Large intestine (tissue), 3 donors: ENCODE data around the gene CEP131. TPM values are rescaled to one million over a fixed set of nuclear protein-coding genes. Genes with fewer than 3 reads are reported as not detected.

Experiments used
- DNase-seq, 2 donors: peaks; one replicate each; pipeline versions ENCODE4 v3.0.0 to v3.0.0-alpha.2; 2013
- H3K27ac ChIP-seq: one replicate; pipeline ENCODE4 v1.5.1; 2013; ENCODE audit warnings: low read length
- H3K27me3 ChIP-seq: 2 replicates; pipeline ENCODE4 v1.6.1; 2013; ENCODE audit warnings: low read length; ENCODE audit not compliant: control insufficient read depth, insufficient read depth
- H3K36me3 ChIP-seq: 2 replicates; pipeline ENCODE4 v1.6.1; 2013; ENCODE audit warnings: low read length; ENCODE audit not compliant: control insufficient read depth, insufficient read depth
- H3K4me1 ChIP-seq: one replicate; pipeline ENCODE4 v1.6.1; 2013; ENCODE audit warnings: low read length; ENCODE audit not compliant: control insufficient read depth, insufficient read depth
- H3K4me3 ChIP-seq: one replicate; pipeline ENCODE4 v1.5.1; 2013; ENCODE audit warnings: low read length
- H3K9me3 ChIP-seq: one replicate; pipeline ENCODE4 v1.6.1; 2013; ENCODE audit warnings: mild to moderate bottlenecking, low read depth, low read length, moderate library complexity; ENCODE audit not compliant: control insufficient read depth
- WGBS: methylation state at CpG from one replicate; pipeline ENCODE4 v1.1.5; 2013; ENCODE audit warnings: low lambda C conversion rate; ENCODE audit not compliant: insufficient coverage; 5-methylcytosine and 5-hydroxymethylcytosine counted together
- polyA plus RNA-seq: library from polyadenylated mRNA; unstranded; fragments of 120-200 nt; gene quantifications from one replicate; pipeline ENCODE4 v1.2.1, GENCODE V29; 2013

CEP131 gene
- polyA plus RNA-seq, 1 donor = 9.0 TPM

- Histone ChIP-seq H3K4me1 (peaks cover 6% of the 10 kb centered on the region), H3K27me3 (no peaks in the 10 kb centered on the region), H3K27ac (no peak overlapping the region), H3K36me3 (peaks cover 89% of the 10 kb centered on the region), H3K9me3 (no peaks in the 10 kb centered on the region), H3K4me3 (no peak overlapping the region)
- no peak for DNase-seq
- no CpG with 5 or more reads among the region's 19 CpGs for WGBS
Observed at GRCh38 chr17:81260641-81261040, 37.9 kb upstream of the CEP131 start.

- Histone ChIP-seq H3K27ac (no peak overlapping the region), H3K9me3 (no peaks in the 10 kb centered on the region), H3K4me3 (no peak overlapping the region), H3K27me3 (no peaks in the 10 kb centered on the region), H3K36me3 (peaks cover 85% of the 10 kb centered on the region), H3K4me1 (peaks cover 11% of the 10 kb centered on the region)
- DNase-seq = no peak
- no CpG with 5 or more reads among the region's 17 CpGs for WGBS
Observed at GRCh38 chr17:81260171-81260570, 37.4 kb upstream of the CEP131 start.

- Histone ChIP-seq H3K27ac (no peak overlapping the region), H3K27me3 (no peaks in the 10 kb centered on the region), H3K4me1 (peaks cover 20% of the 10 kb centered on the region), H3K36me3 (peaks cover 76% of the 10 kb centered on the region), H3K4me3 (no peak overlapping the region), H3K9me3 (no peaks in the 10 kb centered on the region)
- WGBS = no CpG with 5 or more reads among the region's 23 CpGs
- DNase-seq = no peak
Observed at GRCh38 chr17:81259058-81259605, 36.4 kb upstream of the CEP131 start.

GRCh38 chr17:81258292-81258691 lies 35.5 kb upstream of the CEP131 start:
- no peak overlapping the region for H3K27ac ChIP-seq
- H3K36me3 ChIP-seq = peaks cover 68% of the 10 kb centered on the region
- no peak overlapping the region for H3K4me3 ChIP-seq
- no CpG with 5 or more reads among the region's 20 CpGs for WGBS
- no peaks in the 10 kb centered on the region for H3K9me3 ChIP-seq
- H3K27me3 ChIP-seq = no peaks in the 10 kb centered on the region
- H3K4me1 ChIP-seq = peaks cover 22% of the 10 kb centered on the region
- no peak for DNase-seq

GRCh38 chr17:81257533-81257932 lies 34.8 kb upstream of the CEP131 start:
- no peaks in the 10 kb centered on the region for H3K9me3 ChIP-seq
- peaks cover 62% of the 10 kb centered on the region for H3K36me3 ChIP-seq
- whole genome bisulfite sequencing = no CpG with 5 or more reads among the region's 19 CpGs
- H3K4me3 ChIP-seq = no peak overlapping the region
- no peak overlapping the region for H3K27ac ChIP-seq
- no peak for DNase-seq
- no peaks in the 10 kb centered on the region for H3K27me3 ChIP-seq
- peaks cover 30% of the 10 kb centered on the region for H3K4me1 ChIP-seq

- H3K27ac ChIP-seq = no peak overlapping the region
- no peak for DNase-seq
- H3K36me3 ChIP-seq = peaks cover 61% of the 10 kb centered on the region
- no CpG with 5 or more reads among the region's 12 CpGs for WGBS
- H3K27me3 ChIP-seq = no peaks in the 10 kb centered on the region
- H3K9me3 ChIP-seq = no peaks in the 10 kb centered on the region
- no peak overlapping the region for H3K4me3 ChIP-seq
- H3K4me1 ChIP-seq = peaks cover 39% of the 10 kb centered on the region
Observed at GRCh38 chr17:81256616-81257015, 33.9 kb upstream of the CEP131 start.

- Histone ChIP-seq H3K36me3 (peaks cover 58% of the 10 kb centered on the region), H3K4me1 (peaks cover 54% of the 10 kb centered on the region), H3K27me3 (no peaks in the 10 kb centered on the region), H3K9me3 (peaks cover 2% of the 10 kb centered on the region), H3K27ac (peak overlapping the region; percentile 60), H3K4me3 (peak overlapping the region; percentile 19)
- WGBS = no CpG with 5 or more reads among the region's 35 CpGs
- DNase-seq = peak; percentile 80 to 87
Observed at GRCh38 chr17:81254955-81255717, 32.4 kb upstream of the CEP131 start.

- peaks cover 54% of the 10 kb centered on the region for H3K4me1 ChIP-seq
- H3K36me3 ChIP-seq = peaks cover 55% of the 10 kb centered on the region
- H3K27ac ChIP-seq = no peak overlapping the region
- no peak overlapping the region for H3K4me3 ChIP-seq
- H3K27me3 ChIP-seq = no peaks in the 10 kb centered on the region
- H3K9me3 ChIP-seq = peaks cover 11% of the 10 kb centered on the region
- 83% methylated on average over 5 of the region's 19 CpGs for whole genome bisulfite sequencing
- DNase-seq = no peak
Observed at GRCh38 chr17:81253358-81254131, 30.8 kb upstream of the CEP131 start.

GRCh38 chr17:81252987-81253329 lies 30.2 kb upstream of the CEP131 start:
- peaks cover 54% of the 10 kb centered on the region for H3K4me1 ChIP-seq
- H3K9me3 ChIP-seq = peaks cover 11% of the 10 kb centered on the region
- H3K27me3 ChIP-seq = no peaks in the 10 kb centered on the region
- no CpG with 5 or more reads among the region's 15 CpGs for WGBS
- H3K36me3 ChIP-seq = peaks cover 51% of the 10 kb centered on the region
- H3K4me3 ChIP-seq = no peak overlapping the region
- peak overlapping the region; percentile 53 for H3K27ac ChIP-seq
- DNase-seq = no peak

- Histone ChIP-seq H3K9me3 (peaks cover 11% of the 10 kb centered on the region), H3K27me3 (no peaks in the 10 kb centered on the region), H3K36me3 (peaks cover 46% of the 10 kb centered on the region), H3K4me1 (peaks cover 54% of the 10 kb centered on the region), H3K4me3 (no peak overlapping the region), H3K27ac (peak overlapping the region; percentile 53)
- peak in 1 of 2 donors; percentile 62 for DNase-seq
- WGBS = no CpG with 5 or more reads among the region's 15 CpGs
Observed at GRCh38 chr17:81252326-81252986, 29.7 kb upstream of the CEP131 start.
